K562 (cell line): Measurements from ENCODE around the gene UBE2H. TPM values are rescaled to one million over a fixed set of nuclear protein-coding genes. Genes with fewer than 3 reads are reported as not detected.

ENCODE experiments used
- CHD7 ChIP-seq: fragments of 200-600 bp; sonication (generic); IDR thresholded peaks from one replicate; pipeline ENCODE4 v1.6.1; 2012; ENCODE audit warnings: mild to moderate bottlenecking, low read depth, low read length, inconsistent platforms
- POLR3G ChIP-seq: IDR thresholded peaks from 2 replicates; pipeline ENCODE4 v1.6.1; 2011; ENCODE audit not compliant: insufficient read length, insufficient replicate concordance; ENCODE audit errors: extremely low read depth
- SMC3 ChIP-seq: conservative IDR thresholded peaks from 2 replicates; pipeline ENCODE4 v1.6.1; 2011; ENCODE audit warnings: low read depth, low read length, improper control_type of control experiment; ENCODE audit not compliant: insufficient read depth
- TOE1 ChIP-seq, 2 experiments: fragments of 450-650 bp in 1 of 2; sonication (generic) in 1 of 2; formaldehyde crosslinking in 1 of 2; IDR thresholded peaks; 2 replicates each; pipeline versions ENCODE4 v1.7.1 to v1.8.0; 2016 to 2022; ENCODE audit warnings: borderline replicate concordance in 2 of 2, mild to moderate bottlenecking in 2 of 2, antibody characterized with exemption in 1 of 2, inconsistent platforms in 1 of 2, low read depth in 1 of 2, missing genetic modification reagents in 1 of 2, moderate library complexity in 1 of 2
- ZBTB26 ChIP-seq: fragments of 450-650 bp; formaldehyde crosslinking; IDR thresholded peaks from 2 replicates; pipeline ENCODE4 v1.4.0; 2022; ENCODE audit warnings: missing genetic modification characterization
- ZNF224 ChIP-seq: sonication (generic); formaldehyde crosslinking; IDR thresholded peaks from 2 replicates; pipeline ENCODE4 v1.8.0; 2022; ENCODE audit warnings: mild to moderate bottlenecking, missing genetic modification reagents
- polyA plus RNA-seq, 8 experiments: library from polyadenylated mRNA; depleted of rRNA in 4 of 8; stranded (reverse) in 5 of 8; unstranded in 3 of 8; fragments of >200 nt; fragmentation: Nextera tagmentation in 2 of 8; fragmentation: Illumina TruSeq in 1 of 8; extraction: Ambion mirVana in 2 of 8; extraction: Trizol in 1 of 8; gene quantifications; 2 replicates each; pipeline versions ENCODE4 v1.2.1 to v1.2.3, GENCODE V29; 2011 to 2014; ENCODE audit warnings: inconsistent platforms in 1 of 8, missing spikeins in 1 of 8
- total RNA-seq, 7 experiments: library from RNA; depleted of rRNA in 6 of 7; stranded (reverse); fragments of >200 nt in 6 of 7; fragmentation: Illumina TruSeq in 2 of 7; extraction: Trizol in 2 of 7; gene quantifications; 2 replicates each; pipeline versions ENCODE4 v1.2.1 to v1.2.3, GENCODE V29; 2011 to 2021; ENCODE audit warnings: low replicate concordance in 1 of 7
- TF ChIP-seq, protein P1 (sequence below): fragments of 250-450 bp; sonication (Bioruptor Pico); IDR thresholded peaks from 2 replicates; pipeline ENCODE4 v1.8.0; 2021; ENCODE audit warnings: moderate library complexity, mild to moderate bottlenecking, inconsistent platforms

Gene UBE2H
- total and polyA plus RNA-seq, 9 of the 15 experiments (the other 6 are each of a cell fraction or from before 2014, with no cell fraction given) = 6.3 to 33.0 (median 13.3) TPM

GRCh38 chr7:129829737-129830631 is 122.8 kb downstream of the UBE2H start (continued):
- TF ChIP-seq ZBTB26 (peak; percentile 93), TOE1 (IDR thresholded peaks at IDR 0.05; ENCODE audit: borderline replicate concordance) (no peak), TOE1 (CRISPR knock-in tag; IDR thresholded peaks at IDR 0.05; ENCODE audit: borderline replicate concordance, low read depth) (0 out of 2 replicates have a peak, but pooled peaks have one; percentile 40), ZNF224 (CRISPR knock-in tag) (0 out of 2 replicates have a peak, but pooled peaks have one; percentile 23), CHD7 (peak; percentile 35), POLR3G (no peak), SMC3 (peak; percentile 97)
- TF ChIP-seq, protein P1, sequence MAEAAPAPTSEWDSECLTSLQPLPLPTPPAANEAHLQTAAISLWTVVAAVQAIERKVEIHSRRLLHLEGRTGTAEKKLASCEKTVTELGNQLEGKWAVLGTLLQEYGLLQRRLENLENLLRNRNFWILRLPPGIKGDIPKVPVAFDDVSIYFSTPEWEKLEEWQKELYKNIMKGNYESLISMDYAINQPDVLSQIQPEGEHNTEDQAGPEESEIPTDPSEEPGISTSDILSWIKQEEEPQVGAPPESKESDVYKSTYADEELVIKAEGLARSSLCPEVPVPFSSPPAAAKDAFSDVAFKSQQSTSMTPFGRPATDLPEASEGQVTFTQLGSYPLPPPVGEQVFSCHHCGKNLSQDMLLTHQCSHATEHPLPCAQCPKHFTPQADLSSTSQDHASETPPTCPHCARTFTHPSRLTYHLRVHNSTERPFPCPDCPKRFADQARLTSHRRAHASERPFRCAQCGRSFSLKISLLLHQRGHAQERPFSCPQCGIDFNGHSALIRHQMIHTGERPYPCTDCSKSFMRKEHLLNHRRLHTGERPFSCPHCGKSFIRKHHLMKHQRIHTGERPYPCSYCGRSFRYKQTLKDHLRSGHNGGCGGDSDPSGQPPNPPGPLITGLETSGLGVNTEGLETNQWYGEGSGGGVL (CRISPR knock-in tag) = 0 out of 2 replicates have a peak, but pooled peaks have one; percentile 17
